HG03442 (cell line): ENCODE data around the gene DNAH6.

Experiments
- ATAC-seq: cut with Tn5 transposase; IDR thresholded peaks from one replicate; pipeline ENCODE4 v1.9.1; 2021; ENCODE audit warnings: mild to moderate bottlenecking, moderate library complexity; ENCODE audit not compliant: unreplicated experiment

DNAH6 gene

DNA sequence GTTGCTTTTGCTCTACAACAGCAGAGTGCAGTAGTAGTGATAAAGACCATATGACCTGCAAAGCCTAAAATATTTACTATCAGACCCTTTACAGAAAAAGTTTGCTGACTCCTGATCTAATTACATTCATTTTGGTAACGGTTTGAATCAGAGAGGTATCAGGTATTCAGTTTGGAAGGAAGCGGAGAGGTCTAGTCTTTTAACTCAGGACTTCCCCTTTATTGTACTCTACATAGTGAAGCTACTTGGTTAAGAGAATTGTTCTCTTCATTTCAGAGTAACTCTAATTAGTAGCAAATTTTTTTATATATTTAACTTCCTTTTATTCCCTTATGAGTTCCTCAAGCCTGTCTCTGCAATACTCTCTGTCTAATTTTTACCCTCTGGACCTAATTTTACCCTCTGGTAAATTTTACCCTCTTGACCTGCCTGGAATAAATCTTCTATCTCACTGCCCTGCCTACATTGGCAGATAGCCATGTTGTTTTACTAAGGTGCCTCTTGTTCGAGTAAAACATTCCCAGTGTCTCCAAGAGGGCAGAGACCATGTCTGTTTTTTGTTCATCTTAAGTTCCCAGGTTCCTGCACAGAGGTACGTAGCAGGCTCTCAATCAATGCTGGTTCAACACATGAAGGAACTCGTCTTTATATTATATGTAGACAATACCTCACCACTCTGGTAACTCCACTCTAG, 170.6 kb downstream of the DNAH6 start:
- no peak for ATAC-seq

DNA sequence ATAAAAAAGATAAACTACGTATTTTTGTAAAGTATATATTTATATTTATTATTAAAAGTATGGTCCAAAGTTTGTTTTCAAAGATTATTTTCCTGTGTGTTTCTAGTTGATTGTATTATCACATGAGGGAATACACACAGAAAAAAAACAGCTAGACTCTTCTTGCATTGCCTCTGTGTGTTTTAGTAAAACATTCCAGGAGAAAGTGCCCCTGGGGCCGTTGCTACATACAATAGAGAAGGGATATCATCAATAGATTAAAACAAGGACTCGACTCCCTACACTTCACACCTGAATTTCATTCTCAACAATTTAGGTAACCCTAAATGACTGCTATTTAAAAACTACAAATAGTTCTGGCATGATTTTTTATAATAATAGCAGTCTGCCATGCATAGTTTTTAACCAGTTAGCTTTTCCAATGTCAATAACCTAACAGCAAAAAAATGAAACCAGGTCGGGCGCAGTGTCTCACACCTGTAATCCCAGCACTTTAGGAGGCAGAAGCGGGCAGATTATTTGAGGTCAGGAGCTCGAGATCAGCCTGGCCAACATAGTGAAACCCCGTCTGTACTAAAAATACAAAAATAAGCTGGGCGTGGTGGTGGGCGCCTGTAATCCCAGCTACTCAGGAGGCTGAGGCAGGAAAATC, 171.3 kb downstream of the DNAH6 start:
- no peak for ATAC-seq

DNA sequence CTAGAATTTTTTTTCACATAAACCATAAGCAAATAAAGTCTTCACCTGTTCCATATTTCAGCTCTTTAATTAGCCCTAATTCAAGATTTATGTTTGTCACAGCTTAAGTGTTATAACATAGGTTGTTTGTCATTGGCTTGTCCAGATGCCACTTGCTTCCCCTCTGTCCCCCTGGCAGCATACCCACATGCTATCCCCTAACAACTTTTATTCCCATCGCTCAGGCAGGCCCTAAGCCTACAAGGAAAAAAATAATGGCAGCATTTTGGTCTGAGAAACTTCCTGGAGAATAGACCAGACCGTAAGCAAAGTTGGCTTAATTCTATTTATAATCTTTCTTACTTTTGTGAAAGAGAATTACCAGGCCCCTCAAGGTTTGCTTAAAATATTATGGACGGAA, 173.9 kb downstream of the DNAH6 start:
- no peak for ATAC-seq

DNA sequence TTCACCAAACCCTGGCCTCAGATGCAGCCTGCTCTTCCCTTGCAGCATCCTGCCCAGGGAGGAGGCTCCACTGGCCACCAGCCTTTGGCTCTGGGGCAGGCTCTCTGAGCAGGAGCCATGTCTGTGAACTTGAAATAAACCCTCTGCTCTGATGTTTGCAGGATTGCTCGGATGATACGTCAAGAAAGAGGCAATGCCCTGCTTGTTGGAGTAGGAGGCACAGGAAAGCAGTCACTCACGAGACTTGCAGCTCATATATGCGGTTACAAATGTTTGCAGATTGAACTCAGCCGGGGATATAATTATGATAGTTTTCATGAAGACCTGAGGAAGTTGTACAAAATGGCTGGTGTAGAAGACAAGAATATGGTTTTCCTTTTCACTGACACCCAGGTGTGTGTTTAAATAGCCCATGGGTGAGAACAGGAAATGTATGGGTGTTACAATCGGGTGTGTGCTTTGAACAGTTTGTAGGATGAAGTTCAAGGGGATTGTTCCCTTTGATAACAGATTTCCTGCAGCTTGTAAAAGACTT, 177.9 kb downstream of the DNAH6 start:
- ATAC-seq, result no peak

DNA sequence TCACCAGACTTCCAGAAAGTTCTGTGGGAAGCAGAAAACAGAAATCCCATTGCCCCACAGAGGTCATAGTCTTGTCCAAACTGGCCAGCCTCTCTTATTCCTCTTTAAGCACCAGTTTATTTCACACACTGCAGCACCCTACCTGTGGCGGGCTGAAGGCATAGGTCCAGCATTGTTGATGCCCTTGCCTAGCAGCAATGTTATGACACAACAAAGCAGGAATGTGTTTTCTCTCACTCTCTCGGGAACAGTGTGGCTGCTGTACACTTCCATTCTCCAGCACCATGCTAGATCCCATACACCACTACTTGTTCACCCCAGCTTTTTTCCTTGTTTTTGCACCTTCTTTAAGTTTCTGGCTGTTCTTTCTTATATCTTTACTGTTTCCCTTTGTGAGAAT, 181.6 kb downstream of the DNAH6 start:
- no peak for ATAC-seq

DNA sequence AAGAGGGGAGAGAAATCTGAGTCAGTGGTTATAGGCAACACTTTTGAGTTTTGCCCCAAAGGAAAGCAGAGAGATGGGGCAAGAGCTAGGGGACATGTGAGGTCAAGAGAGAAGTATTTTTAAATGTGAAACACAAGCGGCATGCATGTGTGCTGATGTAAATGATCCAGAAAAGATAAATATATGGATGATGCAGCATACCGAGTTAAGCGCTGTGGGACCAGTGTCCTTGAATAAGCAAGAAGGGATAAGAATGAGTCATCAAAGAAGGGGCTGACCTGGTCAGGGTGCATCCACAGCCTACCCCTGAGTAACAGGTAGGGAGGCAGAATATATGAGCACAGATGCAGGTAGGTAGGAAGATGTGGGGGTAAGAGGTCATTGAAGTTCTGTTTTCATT, 183.7 kb downstream of the DNAH6 start:
- no peak for ATAC-seq

DNA sequence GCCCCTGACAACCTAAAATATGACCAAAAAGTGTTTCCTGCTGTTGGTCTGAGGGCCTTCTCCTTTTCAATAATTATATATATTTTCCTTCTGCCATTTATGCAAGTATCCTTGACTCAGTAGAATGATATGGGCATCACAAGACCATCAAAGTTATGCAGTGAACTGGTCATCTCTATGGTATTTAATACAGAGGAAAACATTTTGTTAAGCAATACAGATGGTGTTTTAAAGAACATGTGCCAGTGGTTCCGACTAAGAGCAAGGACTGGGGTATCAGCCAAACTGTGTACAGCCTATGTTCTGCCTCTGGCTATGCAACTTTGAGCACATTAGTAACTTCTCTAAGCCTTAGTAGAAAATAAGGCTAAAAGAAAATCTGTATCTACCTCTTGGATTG, 185.6 kb downstream of the DNAH6 start:
- no peak for ATAC-seq

DNA sequence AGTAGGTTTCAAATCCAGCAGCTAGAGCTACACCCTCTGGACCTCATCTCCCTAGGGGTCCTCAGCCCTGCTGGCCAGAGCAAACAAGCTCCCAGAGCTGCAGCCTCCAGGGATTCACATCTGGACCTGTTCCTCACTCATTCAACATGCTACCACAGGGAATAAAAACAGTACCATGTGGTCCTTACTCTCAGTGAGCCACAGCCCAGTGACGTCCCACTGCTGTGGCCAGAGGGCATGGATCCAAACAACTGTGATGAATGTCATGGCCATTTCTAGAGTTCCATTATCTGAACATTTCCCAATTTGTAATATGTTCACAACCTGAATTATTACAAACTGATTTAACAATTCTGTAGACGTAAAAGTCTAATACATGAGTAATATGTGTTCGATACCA, 186.6 kb downstream of the DNAH6 start:
- ATAC-seq, result no peak

DNA sequence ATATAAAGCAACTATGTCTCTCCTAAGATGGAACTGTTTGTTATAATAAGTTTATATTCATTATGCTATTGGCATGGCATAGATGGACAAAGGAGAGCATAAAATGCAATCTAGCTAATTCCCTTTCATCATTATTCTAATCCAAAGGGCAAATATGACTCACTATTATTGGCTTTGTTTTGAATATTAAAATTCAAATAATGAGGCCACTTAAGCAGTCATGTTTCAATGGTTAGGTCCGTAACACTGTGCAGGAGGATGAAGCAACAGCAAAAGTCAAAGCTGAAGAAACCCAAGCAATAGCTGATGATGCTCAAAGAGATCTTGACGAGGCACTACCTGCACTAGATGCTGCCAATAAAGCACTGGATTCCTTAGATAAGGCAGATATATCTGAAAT, 187.5 kb downstream of the DNAH6 start:
- no peak for ATAC-seq

DNA sequence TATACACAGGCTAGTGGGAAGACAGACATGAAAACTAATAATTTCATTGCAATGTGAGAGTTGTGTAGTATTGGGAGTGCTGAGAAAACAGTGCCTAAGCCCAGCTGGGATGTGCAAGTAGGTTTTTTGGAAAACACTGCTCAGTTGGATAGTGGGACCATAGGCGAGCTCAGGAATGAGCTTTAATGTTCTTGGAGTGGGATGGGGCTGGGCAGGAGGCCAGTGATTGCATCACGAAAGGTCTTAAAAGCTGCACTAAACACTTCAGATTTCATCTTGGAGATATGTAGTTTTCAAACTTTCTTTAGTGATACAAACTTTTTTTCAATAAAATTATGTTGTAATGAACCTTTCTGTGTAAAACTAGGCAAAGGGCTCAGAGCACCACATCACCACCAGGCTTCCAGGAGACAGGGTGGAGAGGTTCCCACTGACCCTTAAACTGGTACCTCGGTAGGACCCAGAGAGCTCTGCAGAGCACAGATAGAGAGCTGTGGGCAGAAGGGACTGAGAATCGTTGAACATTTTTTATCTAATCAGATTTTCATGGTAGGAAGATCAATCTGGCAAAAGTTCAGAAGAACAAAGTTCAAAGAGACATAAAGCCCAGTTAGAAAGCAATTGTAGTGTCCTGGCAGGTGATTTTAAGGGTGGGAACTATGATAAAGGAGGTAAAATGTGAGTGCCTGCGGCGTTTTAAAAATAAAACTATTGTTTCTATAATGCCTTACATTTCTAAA, 188.4 kb downstream of the DNAH6 start:
- no peak for ATAC-seq

DNA sequence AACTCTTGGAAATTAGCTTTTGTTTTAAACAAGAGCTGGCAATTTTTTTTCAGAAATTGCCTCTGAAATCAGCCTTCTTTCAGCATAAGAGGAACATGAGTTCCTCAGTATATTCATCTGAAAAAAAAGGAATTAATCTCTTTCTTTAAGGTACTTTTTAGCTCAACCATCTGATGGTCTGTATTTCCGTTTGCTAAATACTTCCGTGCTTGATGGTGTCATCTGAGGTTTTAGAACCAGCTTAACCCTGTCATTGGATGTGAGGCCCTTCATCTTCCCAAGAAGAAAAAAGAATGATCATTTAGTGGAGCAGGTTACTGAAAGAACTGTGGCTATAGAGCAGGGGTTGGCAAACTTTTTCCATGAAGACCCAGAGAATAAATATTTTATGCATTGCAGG, 189.6 kb downstream of the DNAH6 start:
- ATAC-seq, result no peak

DNA sequence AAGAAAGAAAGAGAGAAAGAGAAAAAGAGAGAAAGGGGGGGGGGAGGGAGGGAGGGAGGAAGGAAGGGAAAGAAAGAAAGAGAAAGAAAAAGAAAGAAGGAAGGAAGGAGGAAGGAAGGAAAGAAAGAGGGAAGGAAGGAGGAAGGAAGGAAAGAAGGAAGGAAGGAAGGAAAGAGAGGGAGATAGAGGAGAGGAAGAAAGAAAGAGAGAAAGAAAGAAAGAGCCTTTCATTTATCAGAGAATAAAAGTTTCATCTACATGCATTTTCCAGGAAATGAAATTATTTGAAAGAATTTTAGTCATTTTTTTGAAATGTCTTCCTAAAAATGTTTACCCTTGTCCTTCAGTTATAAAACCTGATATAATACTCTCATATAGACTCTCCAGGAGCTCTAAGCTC, 192.1 kb downstream of the DNAH6 start:
- no peak for ATAC-seq

DNA sequence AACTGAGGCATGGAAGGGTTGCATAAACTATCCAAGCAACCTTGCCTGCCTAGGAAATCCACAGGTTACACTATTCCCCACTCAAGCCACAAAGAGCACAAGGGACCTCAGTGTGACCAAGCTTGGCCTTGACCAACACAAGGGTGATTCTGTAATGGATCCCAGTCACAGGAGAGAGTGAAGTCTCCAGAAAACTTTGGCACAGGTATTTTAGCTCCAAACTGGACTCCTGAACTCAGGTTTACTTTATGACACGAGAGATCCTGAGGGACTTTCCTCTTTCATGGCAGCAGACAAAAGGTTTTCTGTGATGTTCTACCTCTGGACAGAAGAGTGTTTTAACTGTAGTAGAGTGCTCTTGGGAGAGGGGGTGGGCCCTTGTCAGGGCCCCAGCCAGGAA, 195.4 kb downstream of the DNAH6 start:
- ATAC-seq, result no peak

DNA sequence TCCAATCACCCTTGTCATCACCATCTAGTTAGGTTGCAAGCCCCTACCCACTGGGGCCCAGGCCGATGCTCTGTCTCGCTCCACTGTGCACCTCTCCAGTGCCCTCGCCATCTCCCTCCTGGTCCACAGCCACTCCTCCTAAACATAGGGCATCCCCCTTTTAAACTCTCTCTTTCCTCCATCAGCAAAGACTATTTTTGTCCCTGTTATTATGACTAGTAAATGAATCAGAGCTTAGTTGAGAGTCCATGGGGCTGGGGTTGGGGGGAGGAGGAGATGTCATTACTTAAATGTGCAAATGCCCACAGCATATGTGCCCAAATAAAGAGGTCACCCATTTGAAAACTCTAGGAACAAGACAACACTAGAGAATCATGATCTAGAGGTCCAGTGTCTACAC, 197.1 kb downstream of the DNAH6 start:
- ATAC-seq, result no peak

DNA sequence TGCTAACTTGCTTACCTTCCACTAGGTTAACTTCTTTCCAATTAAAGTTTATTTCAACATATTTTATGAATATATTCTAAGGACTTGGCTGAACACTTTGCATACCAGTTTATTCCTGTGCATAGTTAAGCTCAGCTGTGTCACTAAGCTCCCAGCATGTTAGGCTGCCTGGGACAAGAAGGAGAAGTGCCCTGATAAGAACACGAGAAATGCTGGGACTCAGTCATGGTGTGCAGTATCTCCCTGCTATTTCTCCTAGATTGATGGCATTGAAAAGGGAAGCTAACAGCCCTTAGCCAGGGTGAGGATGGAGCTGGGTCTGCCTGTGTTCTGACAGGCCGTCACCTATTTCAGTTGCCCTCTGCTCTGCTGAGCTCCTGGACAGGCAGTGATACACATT, 200.3 kb downstream of the DNAH6 start:
- no peak for ATAC-seq

DNA sequence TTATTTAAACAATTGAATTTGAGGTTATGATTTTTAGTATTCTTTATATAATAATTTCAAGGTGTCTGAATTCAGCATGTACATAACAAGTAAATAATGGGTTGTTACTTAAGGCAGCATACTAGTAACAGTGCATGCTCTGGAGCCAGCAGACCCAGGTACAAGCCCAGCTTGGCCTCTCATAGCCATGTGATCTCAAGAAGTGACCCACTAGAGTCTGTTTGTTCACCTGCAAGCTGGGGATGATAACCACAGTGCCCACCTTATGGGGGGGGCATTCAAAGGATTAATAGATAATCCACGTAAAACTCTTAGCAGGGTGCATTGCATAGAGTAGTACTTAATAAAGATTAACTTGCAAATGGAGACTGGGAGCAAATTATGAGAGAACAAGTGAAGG, 201.0 kb downstream of the DNAH6 start:
- no peak for ATAC-seq

DNA sequence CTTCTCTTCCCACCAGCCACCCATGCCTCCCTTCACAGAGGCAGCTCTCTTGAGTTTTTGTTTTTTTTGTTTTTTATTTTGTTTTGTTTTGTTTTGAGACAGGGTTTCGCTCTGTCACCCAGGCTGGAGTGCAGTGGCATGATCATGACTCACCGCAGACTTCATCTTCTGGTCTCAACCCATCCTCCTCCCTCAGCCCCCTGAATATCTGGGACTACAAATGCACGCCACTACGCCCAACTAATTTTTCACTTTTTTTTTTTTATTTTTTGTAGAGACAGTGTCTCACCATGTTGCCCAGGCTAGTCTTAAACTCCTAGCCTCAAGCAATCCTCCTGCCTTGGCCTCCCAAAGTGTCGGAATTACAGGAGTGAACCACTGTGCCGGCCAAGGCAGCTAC, 203.1 kb downstream of the DNAH6 start:
- no peak for ATAC-seq

DNA sequence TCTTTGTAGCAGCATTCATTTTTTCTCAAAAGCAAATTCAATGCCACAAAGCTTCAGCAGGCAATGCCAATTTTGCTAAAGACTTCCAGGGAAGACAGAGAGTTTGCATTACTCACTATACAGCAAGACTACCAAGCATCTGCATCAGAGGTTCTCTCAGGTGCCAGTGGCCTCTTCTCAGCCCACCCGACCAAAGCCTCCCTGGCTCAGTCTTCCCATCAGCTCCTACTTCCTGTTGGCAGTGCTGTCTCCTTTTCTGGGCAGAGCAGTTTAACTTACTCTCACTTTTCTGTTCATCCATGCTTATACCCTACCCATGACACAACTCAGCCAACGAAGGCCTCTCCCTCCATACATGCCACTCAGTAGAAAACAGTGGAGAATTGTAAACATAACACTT, 207.5 kb downstream of the DNAH6 start:
- no peak for ATAC-seq

DNA sequence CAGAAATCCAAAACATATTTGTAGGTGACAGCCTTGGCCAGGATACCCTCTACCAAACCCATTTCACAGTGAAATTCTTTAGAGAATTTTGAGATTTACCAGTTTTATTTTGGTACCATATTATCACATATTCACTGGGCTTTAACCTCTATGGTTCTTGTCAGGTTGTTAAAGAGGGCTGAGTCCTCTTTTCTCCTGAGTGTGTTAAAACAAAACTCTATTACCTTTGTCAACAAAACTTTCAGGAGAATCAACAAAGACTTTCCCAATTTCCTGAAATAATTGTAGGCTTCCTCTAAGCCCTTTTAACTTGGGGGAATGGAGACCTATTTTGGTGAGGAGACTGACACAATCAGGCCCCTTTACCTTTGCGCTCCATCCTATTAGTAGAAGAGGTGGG, 209.4 kb downstream of the DNAH6 start:
- no peak for ATAC-seq

DNA sequence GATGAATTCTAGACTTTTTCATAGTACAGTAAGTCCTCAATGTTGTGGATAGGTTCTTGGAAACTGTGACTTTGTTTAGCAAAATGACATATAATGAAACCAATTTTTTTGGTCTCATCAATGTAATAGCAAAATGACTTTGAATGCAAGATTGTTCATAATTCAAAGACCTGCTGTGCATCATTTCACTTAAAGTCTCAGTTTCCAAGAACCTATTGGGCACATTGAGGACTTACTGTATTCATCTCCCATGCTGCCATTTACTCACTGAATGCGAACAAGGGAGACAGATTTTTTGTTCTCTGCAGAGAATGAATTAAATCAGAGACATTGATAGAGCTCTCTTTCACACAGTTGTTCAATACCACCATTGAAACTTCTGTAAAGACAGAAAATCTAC, 211.0 kb downstream of the DNAH6 start:
- no peak for ATAC-seq

DNA sequence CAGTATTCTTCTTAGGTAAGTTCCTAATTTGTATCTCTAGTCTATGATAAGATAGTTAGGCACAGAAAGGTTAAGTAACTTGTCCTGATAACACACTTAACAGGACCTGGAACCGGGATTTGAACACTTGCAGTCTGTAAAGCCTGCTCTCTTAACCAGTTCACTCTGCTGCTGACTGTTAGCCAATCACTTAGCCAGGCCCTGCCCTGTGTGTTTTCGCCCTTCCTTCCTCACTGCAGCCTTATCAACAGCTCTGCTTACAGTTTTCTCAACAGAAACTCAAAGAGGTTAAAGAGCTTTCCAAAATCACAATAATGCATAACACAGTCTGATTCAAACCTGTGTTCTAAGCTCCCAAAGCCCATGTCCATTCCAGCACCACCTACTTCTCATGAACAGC, 212.9 kb downstream of the DNAH6 start:
- ATAC-seq, result no peak

DNA sequence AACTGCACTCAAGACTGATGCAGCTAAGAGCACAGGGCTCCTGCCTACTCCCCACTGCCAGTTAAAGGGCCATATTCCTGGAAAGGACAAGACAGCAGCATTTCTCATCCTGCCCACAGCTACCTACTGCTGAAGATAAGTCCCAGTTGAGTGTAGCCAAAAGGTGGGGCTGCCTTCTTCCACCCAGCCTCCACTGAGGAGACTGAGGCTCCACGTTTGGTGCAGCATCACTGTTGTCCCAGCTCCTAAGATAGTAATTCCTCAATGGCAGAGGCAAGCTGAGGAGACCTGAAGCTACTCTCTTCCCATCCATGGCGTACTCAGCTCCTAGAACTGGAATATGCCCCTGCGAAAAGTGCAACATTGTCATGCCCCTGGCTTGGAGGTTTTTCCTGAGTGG, 214.9 kb downstream of the DNAH6 start:
- ATAC-seq, result no peak
